Left ventricle myocardium inferior (tissue), 1 donor: ENCODE measurements around the gene SEC23IP. TPM values are rescaled to one million over a fixed set of nuclear protein-coding genes. Genes with fewer than 3 reads are reported as not detected.

Experiments
- DNase-seq: peaks from one replicate; pipeline ENCODE4 v3.0.0-alpha.2; 2020
- H3K27ac ChIP-seq: fragments of 200-600 bp; replicated peaks from 2 replicates; pipeline ENCODE4 v1.8.0; 2021
- H3K27me3 ChIP-seq: fragments of 200-600 bp; 2 replicates; pipeline ENCODE4 v1.8.0; 2021; ENCODE audit warnings: low read depth
- H3K36me3 ChIP-seq: fragments of 200-600 bp; 2 replicates; pipeline ENCODE4 v1.8.0; 2021
- H3K4me1 ChIP-seq: fragments of 200-600 bp; 2 replicates; pipeline ENCODE4 v1.8.0; 2021
- H3K4me3 ChIP-seq: fragments of 200-600 bp; 2 replicates; pipeline ENCODE4 v1.8.0; 2021; ENCODE audit warnings: mild to moderate bottlenecking, moderate library complexity
- H3K9me3 ChIP-seq: fragments of 200-600 bp; replicated peaks from 2 replicates; pipeline ENCODE4 v1.8.0; 2021
- intact Hi-C: fragments of 100-400 bp; cut with micrococcal nuclease; formaldehyde crosslinking; loops from one replicate; pipeline ENCODE4 v1.11.0; 2022
- total RNA-seq: library from RNA; stranded (reverse); fragmentation: NEBNext Ultra II Directional; extraction: Animal tissue kit (Norgen Biotek cat#: 25700); gene quantifications from one replicate; pipeline ENCODE4 v1.2.1, GENCODE V29; 2021
- TF ChIP-seq, protein P1 (sequence below): fragments of 200-600 bp; IDR thresholded peaks from 2 replicates; pipeline ENCODE4 v1.8.0; 2021; ENCODE audit warnings: antibody characterized with exemption, mild to moderate bottlenecking, borderline replicate concordance
- donor health status: DM: no; HTN: yes; CAD: no; lungs with severe emphysema.

Gene SEC23IP
- total RNA-seq, 1 donor from 2014 or later: 27.9 TPM

DNA sequence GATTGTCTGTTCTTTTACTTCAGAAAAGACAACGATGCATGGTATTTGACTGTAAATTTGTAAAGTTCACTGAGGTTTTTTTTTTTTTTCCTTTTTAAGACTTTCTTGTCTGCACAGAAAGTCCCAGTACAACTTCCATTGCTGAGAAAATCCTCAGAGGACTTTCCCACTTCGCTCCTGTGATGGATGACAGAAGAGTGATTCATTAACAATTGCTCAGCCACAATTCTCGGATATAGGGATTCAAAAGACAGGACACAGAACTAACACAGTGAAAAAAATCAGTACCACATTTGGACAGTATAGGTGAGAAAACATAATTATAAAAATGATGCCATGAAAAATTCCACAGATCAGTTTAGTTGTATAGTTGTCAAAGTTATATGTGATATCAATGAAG lies 48.0 kb downstream of the SEC23IP start:
- Histone ChIP-seq H3K4me3 (no peak overlapping the region), H3K9me3 (no peaks in the 10 kb centered on the region), H3K27me3 (no peaks in the 10 kb centered on the region), H3K4me1 (no peaks in the 10 kb centered on the region), H3K36me3 (peaks cover 85% of the 10 kb centered on the region), H3K27ac (no peak overlapping the region)
- no peak for DNase-seq
- intact Hi-C loops: no loop called here
- TF ChIP-seq, protein P1, sequence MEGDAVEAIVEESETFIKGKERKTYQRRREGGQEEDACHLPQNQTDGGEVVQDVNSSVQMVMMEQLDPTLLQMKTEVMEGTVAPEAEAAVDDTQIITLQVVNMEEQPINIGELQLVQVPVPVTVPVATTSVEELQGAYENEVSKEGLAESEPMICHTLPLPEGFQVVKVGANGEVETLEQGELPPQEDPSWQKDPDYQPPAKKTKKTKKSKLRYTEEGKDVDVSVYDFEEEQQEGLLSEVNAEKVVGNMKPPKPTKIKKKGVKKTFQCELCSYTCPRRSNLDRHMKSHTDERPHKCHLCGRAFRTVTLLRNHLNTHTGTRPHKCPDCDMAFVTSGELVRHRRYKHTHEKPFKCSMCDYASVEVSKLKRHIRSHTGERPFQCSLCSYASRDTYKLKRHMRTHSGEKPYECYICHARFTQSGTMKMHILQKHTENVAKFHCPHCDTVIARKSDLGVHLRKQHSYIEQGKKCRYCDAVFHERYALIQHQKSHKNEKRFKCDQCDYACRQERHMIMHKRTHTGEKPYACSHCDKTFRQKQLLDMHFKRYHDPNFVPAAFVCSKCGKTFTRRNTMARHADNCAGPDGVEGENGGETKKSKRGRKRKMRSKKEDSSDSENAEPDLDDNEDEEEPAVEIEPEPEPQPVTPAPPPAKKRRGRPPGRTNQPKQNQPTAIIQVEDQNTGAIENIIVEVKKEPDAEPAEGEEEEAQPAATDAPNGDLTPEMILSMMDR: no peak

DNA sequence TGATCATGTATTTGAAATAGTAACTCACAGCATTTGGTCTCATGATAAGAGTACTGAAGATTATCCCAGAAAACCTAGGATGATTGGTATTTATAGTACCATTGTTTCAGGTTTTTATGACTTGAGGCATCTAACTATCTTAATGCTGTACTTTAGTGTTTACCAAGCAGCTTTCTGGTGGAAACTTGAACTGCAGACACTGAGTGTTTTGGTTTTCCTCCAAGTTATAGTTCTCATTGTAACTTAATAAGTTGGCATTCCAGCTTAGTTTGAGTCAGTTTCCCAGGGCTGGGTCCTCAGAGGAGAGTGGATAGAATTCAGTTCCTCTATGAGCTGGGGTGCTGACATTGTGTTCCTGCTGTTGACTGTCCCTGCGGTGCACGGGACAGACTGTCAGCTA lies 50.4 kb downstream of the SEC23IP start:
- DNase-seq: no peak
- Histone ChIP-seq H3K9me3 (no peaks in the 10 kb centered on the region), H3K36me3 (peaks cover 71% of the 10 kb centered on the region), H3K4me3 (no peak overlapping the region), H3K27me3 (no peaks in the 10 kb centered on the region), H3K4me1 (no peaks in the 10 kb centered on the region), H3K27ac (no peak overlapping the region)
- intact Hi-C loops: no loop called here
- TF ChIP-seq, protein P1: no peak

DNA sequence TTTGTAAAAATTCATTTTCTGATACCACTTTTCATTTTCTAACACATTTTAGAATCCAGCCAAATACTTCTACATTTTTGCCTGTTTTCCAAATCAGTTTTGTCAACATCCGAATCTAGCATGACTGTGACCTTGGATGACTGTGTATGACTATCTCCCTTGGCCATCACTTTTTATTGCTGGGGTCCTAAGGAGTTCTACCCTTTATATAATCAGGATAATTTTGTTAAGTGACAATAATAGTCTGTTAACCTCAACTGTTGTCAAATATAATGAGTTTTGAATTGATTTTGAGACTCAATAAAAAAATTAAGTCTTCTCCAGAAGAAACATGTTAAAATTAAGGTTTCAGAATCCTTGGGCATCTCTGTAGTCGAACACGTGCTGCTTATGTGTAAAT lies 53.3 kb downstream of the SEC23IP start:
- Histone ChIP-seq H3K9me3 (no peaks in the 10 kb centered on the region), H3K4me3 (no peak overlapping the region), H3K27ac (no peak overlapping the region), H3K27me3 (no peaks in the 10 kb centered on the region), H3K36me3 (peaks cover 43% of the 10 kb centered on the region), H3K4me1 (no peaks in the 10 kb centered on the region)
- no peak for DNase-seq
- TF ChIP-seq, protein P1: no peak
- intact Hi-C loops: no loop called here

DNA sequence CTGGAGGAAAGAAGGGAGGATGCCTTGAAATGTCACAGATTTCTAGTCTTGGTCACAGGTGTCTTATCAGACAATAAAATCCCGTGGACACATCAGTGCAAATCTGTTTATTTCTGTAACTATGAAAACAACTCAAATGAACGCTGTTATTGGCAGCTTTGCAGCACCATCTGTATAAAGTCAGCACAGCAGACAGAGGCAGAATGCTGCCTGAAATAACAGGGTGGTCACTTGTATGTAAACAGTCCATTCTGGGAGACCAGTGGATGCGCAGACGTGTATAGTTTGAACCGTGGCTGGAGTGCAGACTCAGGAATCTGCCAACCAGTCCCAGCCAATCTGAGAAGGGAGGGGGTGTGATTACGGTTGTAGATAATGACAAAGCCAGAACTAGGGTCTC lies 54.8 kb downstream of the SEC23IP start:
- Histone ChIP-seq H3K4me3 (no peak overlapping the region), H3K4me1 (no peaks in the 10 kb centered on the region), H3K36me3 (peaks cover 28% of the 10 kb centered on the region), H3K27ac (no peak overlapping the region), H3K9me3 (no peaks in the 10 kb centered on the region), H3K27me3 (no peaks in the 10 kb centered on the region)
- DNase-seq: no peak
- TF ChIP-seq, protein P1: no peak
- intact Hi-C loops: no loop called here

DNA sequence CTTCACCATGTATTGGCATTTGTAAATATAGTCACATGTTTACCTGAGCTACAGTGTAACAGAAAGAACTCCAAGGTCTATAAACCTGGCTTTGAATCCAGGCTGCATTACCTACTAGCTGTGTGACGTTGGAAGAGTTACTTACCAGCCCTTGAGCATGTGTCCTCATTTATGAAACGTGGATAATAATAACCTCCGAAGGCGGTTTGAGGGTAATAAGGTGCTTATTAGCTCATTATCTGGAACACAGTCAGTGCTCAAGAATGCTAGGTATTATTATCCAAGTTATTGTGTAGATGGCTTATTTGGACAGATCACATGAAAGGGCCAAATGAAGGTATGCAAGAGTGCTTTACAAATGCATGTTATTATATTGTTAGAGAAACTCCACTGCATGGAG lies 64.9 kb downstream of the SEC23IP start:
- no peaks in the 10 kb centered on the region for H3K36me3 ChIP-seq
- no peak for DNase-seq
- no peaks in the 10 kb centered on the region for H3K4me1 ChIP-seq
- H3K27me3 ChIP-seq: no peaks in the 10 kb centered on the region
- TF ChIP-seq, protein P1: no peak
- no peak overlapping the region for H3K27ac ChIP-seq
- intact Hi-C loops: no loop called here
- no peak overlapping the region for H3K4me3 ChIP-seq
- H3K9me3 ChIP-seq: no peaks in the 10 kb centered on the region

DNA sequence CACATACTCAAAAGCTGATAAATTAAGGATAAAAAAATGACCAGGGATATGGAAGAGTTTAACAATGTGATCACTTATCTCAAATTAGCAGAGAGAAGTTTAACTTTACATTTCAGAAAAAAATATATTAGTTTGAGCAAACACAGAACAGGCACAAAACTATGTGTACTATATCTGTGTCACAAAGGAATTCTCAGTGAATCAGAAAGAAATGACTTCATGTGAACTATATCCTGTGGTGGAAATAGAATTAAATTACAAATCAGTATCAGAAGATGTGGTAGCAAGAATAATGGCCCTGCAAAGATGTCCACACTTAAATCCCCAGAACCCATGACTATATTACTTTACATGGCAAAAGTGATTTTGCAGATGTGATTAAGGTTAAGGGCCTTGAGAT lies 70.3 kb downstream of the SEC23IP start:
- no peak overlapping the region for H3K27ac ChIP-seq
- no peak for DNase-seq
- intact Hi-C loops: no loop called here
- H3K36me3 ChIP-seq: no peaks in the 10 kb centered on the region
- peaks cover 20% of the 10 kb centered on the region for H3K9me3 ChIP-seq
- no peaks in the 10 kb centered on the region for H3K27me3 ChIP-seq
- no peak overlapping the region for H3K4me3 ChIP-seq
- TF ChIP-seq, protein P1: no peak
- no peaks in the 10 kb centered on the region for H3K4me1 ChIP-seq
